GM23338 (cell line): ENCODE data around the gene ULBP1. TPM values are rescaled to one million over a fixed set of nuclear protein-coding genes. Genes with fewer than 3 reads are reported as not detected.
"Not testable (repeated sequence)": the region's sequence is repeated elsewhere in the genome, so short reads cannot be mapped to it uniquely, and the experiment has no call there.

ENCODE experiments used
- ATAC-seq: fragments of 200-7000 bp; cut with Tn5 transposase; 3 replicates; pipeline ENCODE4 v1.9.1; 2020
- DNase-seq: peaks from one replicate; pipeline ENCODE4 v3.0.0-alpha.2; 2015; ENCODE audit warnings: low spot score
- H2AFZ ChIP-seq: fragments of 200-600 bp; sonication (generic); 2 replicates; pipeline ENCODE4 v1.8.0; 2016; ENCODE audit warnings: antibody characterized with exemption, mild to moderate bottlenecking, moderate library complexity
- H3F3A ChIP-seq: fragments of 200-600 bp; sonication (generic); replicated peaks from 2 replicates; pipeline ENCODE4 v1.8.0; 2017; ENCODE audit warnings: antibody characterized with exemption, mixed run types, low read depth
- H3K27ac ChIP-seq: fragments of 200-600 bp; sonication (generic); 2 replicates; pipeline ENCODE4 v1.6.1; 2016; ENCODE audit warnings: low read depth
- H3K27me3 ChIP-seq: fragments of 200-600 bp; sonication (generic); 2 replicates; pipeline ENCODE4 v1.8.0; 2016; ENCODE audit warnings: mild to moderate bottlenecking, mixed run types, moderate library complexity; ENCODE audit not compliant: insufficient read depth
- H3K36me3 ChIP-seq: fragments of 200-600 bp; sonication (generic); 2 replicates; pipeline ENCODE4 v1.8.0; 2016; ENCODE audit warnings: mild to moderate bottlenecking; ENCODE audit not compliant: insufficient read depth
- H3K4me1 ChIP-seq: fragments of 200-600 bp; sonication (generic); 2 replicates; pipeline ENCODE4 v1.8.0; 2016; ENCODE audit warnings: mild to moderate bottlenecking, moderate library complexity; ENCODE audit not compliant: insufficient read depth
- H3K4me2 ChIP-seq: fragments of 200-600 bp; sonication (generic); 2 replicates; pipeline ENCODE4 v1.7.1; 2017; ENCODE audit warnings: mixed run types
- H3K4me3 ChIP-seq: fragments of 200-600 bp; sonication (generic); 2 replicates; pipeline ENCODE4 v1.6.1; 2016; ENCODE audit warnings: mixed run types
- H3K79me2 ChIP-seq: fragments of 200-600 bp; sonication (generic); replicated peaks from 2 replicates; pipeline ENCODE4 v1.8.0; 2017; ENCODE audit warnings: mild to moderate bottlenecking; ENCODE audit not compliant: insufficient read depth
- H3K9me2 ChIP-seq: fragments of 200-600 bp; sonication (generic); 2 replicates; pipeline ENCODE4 v1.8.0; 2017; ENCODE audit not compliant: insufficient read depth
- H4K20me1 ChIP-seq: fragments of 200-600 bp; sonication (generic); replicated peaks from 2 replicates; pipeline ENCODE4 v1.8.0; 2017; ENCODE audit warnings: mild to moderate bottlenecking; ENCODE audit not compliant: insufficient read depth
- H3K27ac Mint-ChIP-seq: 2 replicates; pipeline ENCODE4 v1.8.0; 2020; ENCODE audit warnings: inconsistent platforms, mild to moderate bottlenecking, moderate library complexity, mixed read lengths
- H3K27me3 Mint-ChIP-seq: 3 replicates; pipeline ENCODE4 v1.8.0; 2022; ENCODE audit warnings: low read depth, mild to moderate bottlenecking, moderate library complexity, mixed read lengths, inconsistent platforms; ENCODE audit not compliant: insufficient read depth, poor library complexity
- H3K36me3 Mint-ChIP-seq: 3 replicates; pipeline ENCODE4 v1.8.0; 2021; ENCODE audit warnings: low read depth, mild to moderate bottlenecking, inconsistent platforms, moderate library complexity, mixed read lengths
- H3K4me1 Mint-ChIP-seq: 3 replicates; pipeline ENCODE4 v1.8.0; 2020; ENCODE audit warnings: mild to moderate bottlenecking, inconsistent platforms, mixed read lengths
- H3K4me3 Mint-ChIP-seq: 3 replicates; pipeline ENCODE4 v1.8.0; 2021; ENCODE audit warnings: moderate library complexity, mild to moderate bottlenecking, inconsistent platforms, mixed read lengths
- H3K9me3 Mint-ChIP-seq: 3 replicates; pipeline ENCODE4 v1.8.0; 2020; ENCODE audit warnings: moderate library complexity, mild to moderate bottlenecking, inconsistent platforms, mixed read lengths
- CTCF ChIP-seq, 2 experiments: fragments of 200-600 bp in 1 of 2; sonication (generic) in 1 of 2; conservative IDR thresholded peaks; 2 replicates each; pipeline versions ENCODE4 v1.5.1 to v1.6.1; 2016 to 2017; ENCODE audit warnings: antibody characterized with exemption in 2 of 2, low read depth in 2 of 2, mild to moderate bottlenecking in 2 of 2, moderate library complexity in 1 of 2
- ETS1 ChIP-seq: IDR thresholded peaks from 2 replicates; pipeline ENCODE4 v1.6.1; 2016; ENCODE audit warnings: antibody characterized with exemption
- EZH2 ChIP-seq: fragments of 200-600 bp; sonication (generic); IDR thresholded peaks from one replicate; pipeline ENCODE4 v1.8.0; 2017; ENCODE audit warnings: antibody characterized with exemption, mild to moderate bottlenecking, low read depth; ENCODE audit not compliant: unreplicated experiment
- STAT1 ChIP-seq: IDR thresholded peaks from one replicate; pipeline ENCODE4 v1.6.1; 2016; ENCODE audit warnings: antibody characterized with exemption; ENCODE audit not compliant: unreplicated experiment
- polyA plus RNA-seq: library from polyadenylated mRNA; unstranded; fragments of >200 nt; fragmentation: Nextera tagmentation; extraction: Ambion mirVana; gene quantifications from 2 replicates; pipeline ENCODE4 v1.2.1, GENCODE V29; 2016
- total RNA-seq: library from RNA; depleted of rRNA; stranded (reverse); fragments of >200 nt; shearing (Covaris generic); gene quantifications from 2 replicates; pipeline ENCODE4 v1.2.3, GENCODE V29; 2014

Gene ULBP1
- total and polyA plus RNA-seq, 2 experiments from 2014 or later, result 0.74 to 1.7 TPM

GRCh38 chr6:149925253-149925973 lies 38.3 kb upstream of the ULBP1 start:
- H3K27me3 ChIP-seq, result peaks cover 96% of the 10 kb centered on the region
- peak; percentile 32 for DNase-seq

DNA sequence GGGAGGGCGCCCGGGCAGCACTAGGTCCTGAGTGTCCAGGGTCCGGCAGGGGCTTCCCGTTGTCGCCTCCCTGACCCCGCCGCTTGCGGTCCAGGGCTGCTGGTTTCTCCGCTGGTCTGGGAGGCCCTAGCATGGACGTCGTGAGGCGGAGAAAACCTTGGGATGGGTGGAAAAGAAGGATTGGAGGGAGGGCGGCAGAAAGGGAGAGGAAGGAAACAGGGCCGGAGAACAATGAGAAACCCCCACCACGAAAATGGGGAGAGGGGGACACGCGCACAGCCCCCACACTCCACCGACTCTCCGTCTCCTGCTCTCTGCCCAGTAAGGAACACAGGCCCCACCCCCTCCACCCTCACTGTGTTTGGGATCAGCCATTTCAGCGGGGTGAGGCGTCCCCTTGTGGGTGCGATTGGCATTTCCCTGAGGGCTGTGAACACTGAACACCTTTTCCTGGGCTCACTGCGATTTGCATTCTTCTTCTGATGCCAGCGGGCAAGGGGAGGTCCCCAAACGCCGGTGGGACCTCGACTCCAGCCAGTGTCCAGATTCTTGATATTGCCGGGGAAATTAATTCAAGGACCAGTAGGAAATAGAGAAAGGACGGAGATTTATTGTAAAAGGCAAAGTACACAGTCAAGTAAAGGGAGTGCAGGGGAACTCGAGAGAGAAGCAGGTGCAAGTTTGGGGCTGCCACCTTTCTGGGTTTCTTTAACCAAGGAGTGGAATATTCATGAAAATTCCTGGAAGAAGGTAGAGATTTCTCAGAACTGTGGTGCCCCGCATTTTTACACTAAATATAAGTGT lies 37.6 kb upstream of the ULBP1 start:
- Histone ChIP-seq H3K36me3 (no peaks in the 10 kb centered on the region), H3K27me3 (peaks cover 96% of the 10 kb centered on the region), H3K4me1 (no peaks in the 10 kb centered on the region), H4K20me1 (no peaks in the 10 kb centered on the region), H3K9me2 (no peaks in the 10 kb centered on the region), H3F3A (0 out of 2 replicates have a peak, but pooled peaks cover 3% of the 10 kb centered on the region), H3K4me3 (peak overlapping the region; percentile 70), H2AFZ (peak overlapping the region; percentile 81; the same call in 1 of the 2 replicates), H3K27ac (no peak overlapping the region), H3K79me2 (no peaks in the 10 kb centered on the region), H3K4me2 (peak overlapping the region; percentile 84)
- no peak overlapping the region for H3K27ac Mint-ChIP-seq
- peaks cover 9% of the 10 kb centered on the region; the same call in 2 of the 3 replicates for H3K4me1 Mint-ChIP-seq
- DNase-seq (peak; percentile 94), ATAC-seq (peak; percentile 74)
- peaks cover 50% of the 10 kb centered on the region for H3K27me3 Mint-ChIP-seq
- TF ChIP-seq CTCF (conservative IDR thresholded peaks at IDR 0.05; ENCODE audit: low read depth in 2 of 2), result peak; percentile 74 to 100
- no peak for TF ChIP-seq STAT1
- H3K9me3 Mint-ChIP-seq, result peaks cover 7% of the 10 kb centered on the region; the same call in 2 of the 3 replicates
- H3K36me3 Mint-ChIP-seq, result no peaks in the 10 kb centered on the region
- peak overlapping the region; percentile 76 for H3K4me3 Mint-ChIP-seq

More at GRCh38 chr6:149925253-149925973, 38.3 kb upstream of the ULBP1 start:
- no peaks in the 10 kb centered on the region for H3K4me1 ChIP-seq
- peaks cover 58% of the 10 kb centered on the region for H3K27me3 Mint-ChIP-seq
- peak; percentile 1; the same call in 2 of the 3 replicates for ATAC-seq
- H3K27ac Mint-ChIP-seq, result no peak overlapping the region
- peak overlapping the region; percentile 70 for H3K4me3 ChIP-seq
- H3K27ac ChIP-seq, result no peak overlapping the region
- peaks cover 9% of the 10 kb centered on the region; the same call in 2 of the 3 replicates for H3K4me1 Mint-ChIP-seq
- peak overlapping the region; percentile 81 for H2AFZ ChIP-seq
- peak overlapping the region; percentile 84 for H3K4me2 ChIP-seq
- 0 out of 2 replicates have a peak, but pooled peaks cover 3% of the 10 kb centered on the region for H3F3A ChIP-seq
- no peaks in the 10 kb centered on the region for H3K79me2 ChIP-seq
- no peaks in the 10 kb centered on the region for H3K9me2 ChIP-seq
- H4K20me1 ChIP-seq, result no peaks in the 10 kb centered on the region
- peaks cover 7% of the 10 kb centered on the region; the same call in 2 of the 3 replicates for H3K9me3 Mint-ChIP-seq
- peak overlapping the region; percentile 76 for H3K4me3 Mint-ChIP-seq
- TF ChIP-seq ETS1 (no peak), EZH2 (peak; percentile 88)
- no peaks in the 10 kb centered on the region for H3K36me3 Mint-ChIP-seq
- H3K36me3 ChIP-seq, result no peaks in the 10 kb centered on the region

DNA sequence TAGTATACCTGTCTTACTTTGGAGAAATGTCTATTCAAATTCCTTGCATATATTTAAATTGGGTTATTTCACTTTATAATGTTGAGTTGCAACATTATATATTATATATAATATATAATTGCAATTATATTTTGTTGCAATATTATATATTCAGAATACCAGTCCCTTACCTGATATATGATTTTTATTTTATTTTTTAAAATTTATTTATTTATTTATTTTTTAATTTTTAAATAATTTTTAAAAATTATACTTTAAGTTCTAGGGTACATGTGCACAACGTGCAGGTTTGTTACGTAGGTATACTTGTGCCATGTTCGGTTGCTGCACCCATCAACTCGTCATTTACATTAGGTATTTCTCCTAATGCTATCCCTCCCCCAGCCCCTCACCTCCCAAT lies 36.7 kb upstream of the ULBP1 start:
- not testable (repeated sequence) for H3F3A ChIP-seq

More for the DNA sequence above, 36.7 kb upstream of the ULBP1 start:
- H3K36me3 Mint-ChIP-seq, H3K4me3 Mint-ChIP-seq, H3K27ac Mint-ChIP-seq, H2AFZ ChIP-seq, H3K4me1 ChIP-seq, ATAC-seq, H3K9me3 Mint-ChIP-seq, H3K36me3 ChIP-seq, H3K4me2 ChIP-seq, DNase-seq, H3K4me3 ChIP-seq, H3K79me2 ChIP-seq, H3K27ac ChIP-seq, H4K20me1 ChIP-seq, H3K4me1 Mint-ChIP-seq, H3K9me2 ChIP-seq: not testable (repeated sequence)
- H3K27me3 Mint-ChIP-seq, result peaks cover 42% of the 10 kb centered on the region
- H3K27me3 ChIP-seq, result peaks cover 92% of the 10 kb centered on the region
